Hepatocyte (in vitro differentiated cells): Measurements from ENCODE around the gene RAP1A.

Source experiments
- CTCF ChIP-seq: fragments of 200-600 bp; sonication (generic); IDR thresholded peaks from 2 replicates; pipeline ENCODE4 v1.5.1; 2016; ENCODE audit warnings: antibody characterized with exemption, mild to moderate bottlenecking; ENCODE audit not compliant: poor library complexity
- EZH2 ChIP-seq: fragments of 200-600 bp; sonication (generic); IDR thresholded peaks from 2 replicates; pipeline ENCODE4 v1.6.1; 2016; ENCODE audit warnings: antibody characterized with exemption, mild to moderate bottlenecking, borderline replicate concordance

DNA sequence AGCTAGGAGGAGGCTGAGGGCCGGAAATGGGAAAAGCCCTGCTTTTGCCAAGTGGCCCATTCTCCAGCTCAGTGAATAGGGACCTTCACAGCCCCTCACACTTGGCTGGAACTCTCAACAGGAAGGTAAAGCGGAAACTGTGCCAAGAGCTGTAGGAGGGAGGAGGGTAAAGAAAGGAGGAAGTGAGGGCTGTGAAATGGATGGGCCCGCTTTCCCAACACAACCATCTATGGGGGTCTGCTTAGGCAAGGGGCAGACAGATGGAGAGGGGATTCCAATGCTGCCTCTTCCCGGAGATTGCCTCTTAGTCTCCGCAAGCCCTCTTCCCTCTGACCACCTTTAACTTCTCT lies 114.4 kb downstream of the RAP1A start:
- no peak for TF ChIP-seq EZH2
- TF ChIP-seq CTCF: no peak
